DND-41 (cell line): ENCODE results near the gene SOX5.

Experiments
- ATAC-seq: fragments of 200-7000 bp; cut with Tn5 transposase; 3 replicates; pipeline ENCODE4 v1.9.1; 2021; ENCODE audit warnings: low read depth; ENCODE audit not compliant: insufficient read depth
- DNase-seq: peaks from one replicate; pipeline ENCODE4 v3.0.0-alpha.2; 2020
- H2AFZ ChIP-seq: 2 replicates; pipeline ENCODE4 v1.6.0; 2012; ENCODE audit warnings: low read depth, low read length
- H3K27ac ChIP-seq: 2 replicates; pipeline ENCODE4 v1.5.1; 2012; ENCODE audit warnings: low read length, inconsistent platforms
- H3K27me3 ChIP-seq: fragments of 200-600 bp; sonication (generic); 2 replicates; pipeline ENCODE4 v1.6.0; 2012; ENCODE audit warnings: low read length, mild to moderate bottlenecking, inconsistent platforms; ENCODE audit not compliant: insufficient read depth, poor library complexity
- H3K36me3 ChIP-seq: 2 replicates; pipeline ENCODE4 v1.5.1; 2012; ENCODE audit warnings: low read length, inconsistent platforms; ENCODE audit not compliant: insufficient read depth
- H3K4me1 ChIP-seq: 2 replicates; pipeline ENCODE4 v1.5.1; 2012; ENCODE audit warnings: mild to moderate bottlenecking, low read length; ENCODE audit not compliant: insufficient read depth
- H3K4me2 ChIP-seq: 2 replicates; pipeline ENCODE4 v1.6.0; 2012; ENCODE audit warnings: mild to moderate bottlenecking, moderate library complexity, low read length, inconsistent platforms; ENCODE audit not compliant: insufficient read depth
- H3K4me3 ChIP-seq, 2 experiments: fragments of 200-600 bp in 1 of 2; shearing (Covaris generic) in 1 of 2; 2 replicates each; pipeline ENCODE4 v1.5.1; 2012 to 2016; ENCODE audit warnings: inconsistent platforms in 2 of 2, low read length in 2 of 2, mild to moderate bottlenecking in 2 of 2, low read depth in 1 of 2, moderate library complexity in 1 of 2
- H3K79me2 ChIP-seq: 2 replicates; pipeline ENCODE4 v1.6.0; 2012; ENCODE audit warnings: low read length, inconsistent platforms; ENCODE audit not compliant: insufficient read depth
- H3K9ac ChIP-seq: 2 replicates; pipeline ENCODE4 v1.6.0; 2012; ENCODE audit warnings: low read depth, mild to moderate bottlenecking, inconsistent platforms, low read length, moderate library complexity
- H3K9me3 ChIP-seq: 2 replicates; pipeline ENCODE4 v1.5.1; 2012; ENCODE audit warnings: low read length, moderate library complexity, mild to moderate bottlenecking, inconsistent platforms; ENCODE audit not compliant: insufficient read depth, severe bottlenecking
- H4K20me1 ChIP-seq: 2 replicates; pipeline ENCODE4 v1.6.0; 2012; ENCODE audit warnings: low read length; ENCODE audit not compliant: insufficient read depth
- EZH2 ChIP-seq: IDR thresholded peaks from 3 replicates; pipeline ENCODE4 v1.6.1; 2012; ENCODE audit warnings: borderline replicate concordance, low read depth, mild to moderate bottlenecking, moderate library complexity, low read length, inconsistent platforms; ENCODE audit not compliant: severe bottlenecking
- TF ChIP-seq, protein P1 (sequence below): IDR thresholded peaks from 2 replicates; pipeline ENCODE4 v1.5.1; 2012; ENCODE audit warnings: borderline replicate concordance, low read length, moderate library complexity, mild to moderate bottlenecking; ENCODE audit not compliant: poor library complexity, severe bottlenecking; ENCODE audit errors: extremely low read depth

SOX5 gene

DNA sequence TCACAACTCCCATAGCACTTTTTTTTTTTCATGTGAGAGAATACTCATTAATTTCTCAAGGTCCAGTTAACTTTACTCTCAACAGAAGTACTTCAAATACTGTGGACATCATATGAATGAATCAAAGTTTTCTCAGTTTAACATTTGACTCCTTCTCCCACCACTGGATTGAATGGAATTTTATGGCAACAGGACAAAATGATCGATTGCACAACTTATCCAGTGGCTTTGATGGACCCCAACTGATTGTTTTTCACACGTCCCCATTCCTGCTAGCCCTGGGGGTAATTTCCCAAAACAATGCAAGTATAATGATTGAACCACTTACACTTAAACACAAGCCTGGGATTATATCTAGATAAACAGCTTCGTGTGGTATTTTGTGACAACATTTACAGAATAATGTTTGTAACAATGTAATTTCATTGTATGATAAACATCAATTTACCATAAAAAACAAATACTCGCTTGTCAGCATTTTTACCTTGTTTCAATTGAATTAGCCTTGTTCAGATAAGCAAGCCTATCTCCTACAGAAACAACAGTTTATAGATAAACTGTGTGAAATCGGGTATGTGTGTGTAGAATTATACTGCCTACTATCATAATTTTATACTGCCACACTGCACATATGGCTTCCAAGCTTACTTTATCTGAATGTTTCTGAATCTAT, 60.9 kb downstream of the SOX5 start:
- H3K9ac ChIP-seq = no peak overlapping the region
- no peak for TF ChIP-seq EZH2
- H3K27ac ChIP-seq = no peak overlapping the region
- H3K36me3 ChIP-seq = no peaks in the 10 kb centered on the region
- H3K4me3 ChIP-seq = no peak overlapping the region
- no peaks in the 10 kb centered on the region for H4K20me1 ChIP-seq
- no peaks in the 10 kb centered on the region for H3K79me2 ChIP-seq
- H2AFZ ChIP-seq = no peak overlapping the region
- H3K27me3 ChIP-seq = no peaks in the 10 kb centered on the region
- no peak overlapping the region for H3K4me2 ChIP-seq
- no peaks in the 10 kb centered on the region for H3K4me1 ChIP-seq
- no peaks in the 10 kb centered on the region for H3K9me3 ChIP-seq
- ATAC-seq (no peak), DNase-seq (no peak)

DNA sequence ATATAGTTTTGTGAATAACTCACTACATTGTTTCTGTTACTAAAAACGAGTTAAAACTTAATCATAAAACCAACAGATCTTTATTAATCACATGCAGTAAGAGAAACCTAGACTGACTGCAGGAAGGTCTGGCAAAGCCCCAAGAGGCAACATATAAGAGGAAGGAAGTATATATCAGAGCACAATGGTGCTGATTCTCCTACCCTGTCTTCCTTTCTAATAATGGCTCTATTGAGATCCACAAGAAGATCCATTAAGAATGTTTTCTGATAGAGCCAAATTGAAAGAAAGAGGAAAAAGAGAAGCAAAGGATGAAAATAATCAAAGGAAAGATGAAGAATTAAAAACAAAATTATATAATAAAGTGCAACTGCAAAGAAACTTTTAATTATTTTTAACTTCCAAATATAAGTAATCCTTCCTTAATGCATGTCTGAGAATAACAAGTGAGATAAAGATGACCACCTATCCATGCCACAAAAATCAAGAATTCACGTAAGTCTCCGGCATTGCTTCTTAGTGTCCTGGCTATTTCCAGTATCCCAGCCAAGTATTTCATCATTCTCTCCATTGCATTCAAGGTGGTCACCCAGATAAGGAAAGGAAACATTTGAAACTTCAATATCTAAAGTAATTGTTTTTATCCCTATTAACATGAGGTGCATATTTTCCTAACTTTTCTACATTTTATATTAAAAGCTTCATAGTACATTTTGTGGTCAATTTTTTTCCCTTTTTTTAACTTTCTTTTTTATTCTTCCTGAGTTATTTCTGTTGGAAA, 62.2 kb downstream of the SOX5 start:
- DNase-seq (no peak), ATAC-seq (no peak)
- H3K9me3 ChIP-seq = no peaks in the 10 kb centered on the region

DNA sequence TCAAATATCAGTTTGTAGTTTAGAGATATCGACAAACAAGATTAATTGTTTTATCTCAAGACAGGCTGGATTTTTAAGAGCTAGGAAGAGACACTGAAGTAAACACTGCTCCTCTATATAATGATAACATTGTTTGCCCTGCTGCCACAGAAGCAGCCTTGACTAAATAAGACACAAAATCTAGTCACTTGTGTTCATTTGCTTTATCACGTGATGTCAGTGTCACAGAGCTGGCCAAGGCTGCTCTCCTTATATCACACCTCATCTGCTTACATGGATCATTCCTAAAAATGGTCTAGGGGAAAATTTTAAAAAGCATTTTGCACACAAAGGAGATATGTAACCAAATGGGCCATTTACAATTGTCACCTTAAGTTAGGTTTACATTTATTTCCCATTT, 64.1 kb downstream of the SOX5 start:
- Histone ChIP-seq H3K4me2 (no peak overlapping the region), H3K9ac (no peak overlapping the region), H4K20me1 (no peaks in the 10 kb centered on the region), H3K4me3 (no peak overlapping the region), H3K9me3 (no peaks in the 10 kb centered on the region), H3K27me3 (no peaks in the 10 kb centered on the region), H2AFZ (no peak overlapping the region), H3K79me2 (no peaks in the 10 kb centered on the region), H3K36me3 (no peaks in the 10 kb centered on the region), H3K4me1 (no peaks in the 10 kb centered on the region), H3K27ac (no peak overlapping the region)
- ATAC-seq = no peak
- TF ChIP-seq EZH2 = no peak
- TF ChIP-seq, protein P1, sequence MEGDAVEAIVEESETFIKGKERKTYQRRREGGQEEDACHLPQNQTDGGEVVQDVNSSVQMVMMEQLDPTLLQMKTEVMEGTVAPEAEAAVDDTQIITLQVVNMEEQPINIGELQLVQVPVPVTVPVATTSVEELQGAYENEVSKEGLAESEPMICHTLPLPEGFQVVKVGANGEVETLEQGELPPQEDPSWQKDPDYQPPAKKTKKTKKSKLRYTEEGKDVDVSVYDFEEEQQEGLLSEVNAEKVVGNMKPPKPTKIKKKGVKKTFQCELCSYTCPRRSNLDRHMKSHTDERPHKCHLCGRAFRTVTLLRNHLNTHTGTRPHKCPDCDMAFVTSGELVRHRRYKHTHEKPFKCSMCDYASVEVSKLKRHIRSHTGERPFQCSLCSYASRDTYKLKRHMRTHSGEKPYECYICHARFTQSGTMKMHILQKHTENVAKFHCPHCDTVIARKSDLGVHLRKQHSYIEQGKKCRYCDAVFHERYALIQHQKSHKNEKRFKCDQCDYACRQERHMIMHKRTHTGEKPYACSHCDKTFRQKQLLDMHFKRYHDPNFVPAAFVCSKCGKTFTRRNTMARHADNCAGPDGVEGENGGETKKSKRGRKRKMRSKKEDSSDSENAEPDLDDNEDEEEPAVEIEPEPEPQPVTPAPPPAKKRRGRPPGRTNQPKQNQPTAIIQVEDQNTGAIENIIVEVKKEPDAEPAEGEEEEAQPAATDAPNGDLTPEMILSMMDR = no peak
- no peak for DNase-seq

More for the DNA sequence above, 62.2 kb downstream of the SOX5 start:
- H2AFZ ChIP-seq = no peak overlapping the region
- TF ChIP-seq, protein P1 = no peak
- TF ChIP-seq EZH2 = no peak
- H3K4me1 ChIP-seq = no peaks in the 10 kb centered on the region
- no peaks in the 10 kb centered on the region for H4K20me1 ChIP-seq
- H3K4me3 ChIP-seq = no peak overlapping the region
- no peak overlapping the region for H3K27ac ChIP-seq
- H3K36me3 ChIP-seq = no peaks in the 10 kb centered on the region
- no peaks in the 10 kb centered on the region for H3K79me2 ChIP-seq
- H3K27me3 ChIP-seq = no peaks in the 10 kb centered on the region
- no peak overlapping the region for H3K4me2 ChIP-seq
- H3K9ac ChIP-seq = no peak overlapping the region; the same call in 1 of the 2 replicates

DNA sequence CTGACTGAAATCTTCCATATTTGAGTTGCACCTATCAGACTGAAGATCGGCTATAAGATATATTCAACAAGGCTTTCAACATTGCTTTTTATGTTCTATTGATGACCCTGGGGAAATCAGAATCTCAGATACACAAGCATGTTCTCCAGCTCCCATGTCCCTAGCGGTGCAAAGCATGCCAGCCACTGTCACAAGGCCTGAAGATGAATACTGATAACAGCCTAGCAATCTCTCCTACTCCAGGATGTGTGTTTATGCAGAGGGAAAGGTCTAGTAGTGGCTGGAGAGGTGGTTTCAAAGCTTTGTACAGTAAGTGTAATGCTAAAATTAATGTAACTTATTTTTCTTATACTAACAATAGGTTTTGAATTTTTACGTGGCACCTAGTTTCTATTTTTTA, 64.6 kb downstream of the SOX5 start:
- no peaks in the 10 kb centered on the region for H4K20me1 ChIP-seq
- ATAC-seq (no peak), DNase-seq (no peak)
- H3K4me2 ChIP-seq = no peak overlapping the region
- H3K27me3 ChIP-seq = no peaks in the 10 kb centered on the region
- no peak overlapping the region for H3K27ac ChIP-seq
- H3K79me2 ChIP-seq = no peaks in the 10 kb centered on the region
- H3K4me1 ChIP-seq = no peaks in the 10 kb centered on the region
- no peaks in the 10 kb centered on the region for H3K36me3 ChIP-seq
- no peak overlapping the region for H3K9ac ChIP-seq
- no peak overlapping the region for H2AFZ ChIP-seq
- no peak overlapping the region for H3K4me3 ChIP-seq
- TF ChIP-seq EZH2 = no peak
- TF ChIP-seq, protein P1 = no peak
- no peaks in the 10 kb centered on the region for H3K9me3 ChIP-seq
